Activated T-cell treated with anti-CD3 and anti-CD28 coated beads for 24 hours (primary cell): Measurements from ENCODE around the gene SAG.

Experiments
- DNase-seq: peaks from one replicate; pipeline ENCODE4 v3.0.0-alpha.2; 2020; ENCODE audit warnings: low read depth

SAG gene

DNA sequence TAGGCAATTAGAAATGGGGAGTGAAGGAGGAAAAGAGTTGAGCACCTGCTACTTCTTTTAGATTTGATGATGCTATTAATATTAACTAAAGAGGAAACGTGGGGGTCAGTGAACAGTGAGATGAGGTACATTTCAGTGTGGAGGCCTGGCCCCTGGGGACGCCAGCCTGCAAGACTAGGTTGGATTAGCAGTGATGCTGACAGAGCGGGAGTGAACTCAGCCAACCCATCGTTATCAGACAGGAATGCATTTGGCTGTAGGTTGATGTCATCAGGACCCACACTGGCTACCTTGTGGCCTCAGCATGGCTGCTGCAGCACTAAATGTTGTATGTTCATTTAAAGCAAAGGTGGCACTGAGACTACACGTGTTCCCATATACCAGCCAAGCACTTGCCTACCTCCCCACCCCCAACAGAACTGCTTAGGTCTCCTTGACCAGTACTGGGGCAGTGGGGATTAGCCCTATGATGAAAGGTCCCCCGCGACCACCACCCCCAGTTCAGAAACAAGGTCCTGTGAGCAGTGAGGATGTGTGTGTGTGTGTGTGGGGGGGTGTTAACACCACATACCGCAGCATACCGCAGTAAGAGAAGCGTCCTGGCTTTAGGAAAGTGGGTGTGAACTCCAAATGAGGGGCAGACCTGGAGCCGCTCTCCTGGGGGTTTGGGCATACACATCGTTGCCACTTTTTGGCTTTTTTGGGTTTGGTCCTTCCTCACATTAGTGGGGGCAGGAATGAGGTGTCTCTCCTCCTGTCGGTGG, 72.7 kb downstream of the SAG start:
- no peak for DNase-seq

GRCh38 chr2:233380995-233381637, 73.5 kb downstream of the SAG start:
- DNase-seq: no peak

DNA sequence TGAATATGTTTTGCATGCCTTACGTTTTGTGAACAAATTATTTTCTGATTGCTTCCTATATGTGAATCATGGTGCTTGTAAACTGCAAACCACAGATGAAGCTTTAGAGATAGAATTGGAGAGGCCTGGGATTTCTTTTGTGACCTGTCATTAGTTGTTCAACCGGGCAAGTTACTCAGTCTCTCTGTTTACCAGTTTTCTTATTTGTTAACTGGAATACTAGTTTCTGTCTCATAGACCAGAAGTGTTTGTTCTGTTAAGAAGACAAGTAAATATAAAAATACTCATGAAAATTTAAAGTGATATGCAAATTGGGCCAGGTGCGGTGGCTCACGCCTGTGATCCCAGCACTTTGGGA, 74.0 kb downstream of the SAG start:
- DNase-seq: no peak

GRCh38 chr2:233384015-233384414, 76.4 kb downstream of the SAG start:
- DNase-seq: no peak

DNA sequence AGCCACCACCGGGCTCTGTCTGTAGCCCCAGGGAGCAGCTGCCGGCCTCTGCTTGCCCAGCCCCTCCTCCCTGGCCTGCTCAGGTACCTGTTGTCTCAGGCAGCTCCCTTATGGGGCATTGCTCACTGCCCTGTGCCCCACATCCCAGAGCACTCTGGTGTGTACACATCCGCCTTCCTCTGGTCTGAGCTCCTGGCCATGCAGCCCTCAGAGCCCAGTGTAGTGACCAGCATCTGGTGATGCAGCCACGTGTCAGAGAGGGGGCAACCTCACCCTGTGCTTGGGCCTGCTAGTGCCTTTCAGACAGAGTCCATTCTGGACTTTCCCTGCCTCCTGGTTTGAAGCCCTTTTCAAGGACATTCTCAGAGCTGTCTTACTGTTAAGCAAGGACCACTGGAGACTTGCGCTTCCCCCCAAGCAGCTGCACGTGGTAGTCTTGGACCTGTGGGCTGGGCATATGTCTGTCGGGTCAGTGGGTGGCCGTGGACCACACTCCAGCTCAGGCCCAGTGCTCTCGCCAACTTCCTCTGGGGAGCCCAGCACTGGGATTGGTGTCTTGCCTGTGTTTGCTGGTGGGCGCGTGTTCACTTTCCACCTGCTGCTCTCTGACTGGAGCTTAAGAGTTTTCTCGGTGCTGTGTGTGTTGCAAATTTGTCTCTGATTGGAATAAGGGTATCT, 77.3 kb downstream of the SAG start:
- no peak for DNase-seq

DNA sequence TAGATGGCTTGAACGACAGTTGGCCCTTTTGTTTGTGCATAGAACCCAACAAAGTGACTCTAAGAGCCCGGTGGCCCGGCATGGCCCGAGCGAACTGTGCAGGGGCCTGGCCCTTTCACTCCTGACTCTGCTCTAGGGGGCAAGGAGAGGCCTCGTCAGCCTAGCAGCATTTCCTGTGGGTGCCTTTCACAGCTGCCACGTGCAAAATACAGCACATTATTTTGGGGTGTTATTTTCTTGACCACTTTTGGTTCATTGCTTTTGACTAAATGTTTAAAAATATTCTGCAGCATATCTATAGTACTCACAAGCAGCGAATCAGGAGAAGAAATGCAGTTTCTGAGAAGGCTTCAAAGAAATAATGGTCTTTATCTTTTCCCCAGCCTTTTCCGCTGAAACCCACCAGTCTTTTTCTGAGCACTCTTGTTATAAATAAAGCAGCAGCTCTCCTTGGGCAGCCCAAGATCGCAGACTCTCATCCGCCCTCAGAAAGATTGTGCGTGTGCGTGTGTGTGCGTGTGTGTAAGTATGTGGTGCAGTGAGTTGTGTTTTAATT, 78.0 kb downstream of the SAG start:
- peak; percentile 19 for DNase-seq

DNA sequence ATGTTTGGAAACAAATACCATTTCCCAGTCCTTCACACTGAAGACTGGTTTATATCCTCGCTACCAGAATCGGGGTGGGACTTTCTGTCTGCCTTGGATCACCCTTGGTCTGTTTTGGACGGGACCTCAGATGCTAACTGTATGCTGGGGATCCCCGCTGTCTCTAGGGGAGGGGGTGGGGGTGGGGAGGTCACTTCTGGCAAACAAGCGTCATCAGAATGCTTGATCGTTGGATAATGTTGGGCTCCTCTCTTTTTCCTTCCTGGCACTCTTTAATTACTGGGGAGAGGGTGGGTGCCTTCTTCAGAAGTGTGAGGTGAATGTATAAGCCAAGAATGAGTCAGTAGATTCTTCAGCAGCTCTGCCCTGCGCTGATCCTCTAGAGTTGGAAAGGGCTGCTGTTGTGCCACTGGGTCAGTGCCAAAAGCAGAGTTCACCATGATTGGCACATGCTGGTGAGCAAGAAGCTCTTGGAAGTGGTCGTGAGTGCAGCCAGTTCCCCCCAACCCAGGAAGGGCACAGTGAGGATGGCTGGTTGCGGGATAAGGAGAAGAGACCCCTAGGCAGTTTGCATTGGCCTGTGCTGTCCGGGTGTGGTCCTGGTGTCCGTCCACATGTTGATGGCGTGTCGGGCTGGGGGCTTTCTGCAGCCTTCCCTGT, 78.9 kb downstream of the SAG start:
- no peak for DNase-seq

GRCh38 chr2:233387225-233387624, 79.6 kb downstream of the SAG start:
- DNase-seq: no peak

DNA sequence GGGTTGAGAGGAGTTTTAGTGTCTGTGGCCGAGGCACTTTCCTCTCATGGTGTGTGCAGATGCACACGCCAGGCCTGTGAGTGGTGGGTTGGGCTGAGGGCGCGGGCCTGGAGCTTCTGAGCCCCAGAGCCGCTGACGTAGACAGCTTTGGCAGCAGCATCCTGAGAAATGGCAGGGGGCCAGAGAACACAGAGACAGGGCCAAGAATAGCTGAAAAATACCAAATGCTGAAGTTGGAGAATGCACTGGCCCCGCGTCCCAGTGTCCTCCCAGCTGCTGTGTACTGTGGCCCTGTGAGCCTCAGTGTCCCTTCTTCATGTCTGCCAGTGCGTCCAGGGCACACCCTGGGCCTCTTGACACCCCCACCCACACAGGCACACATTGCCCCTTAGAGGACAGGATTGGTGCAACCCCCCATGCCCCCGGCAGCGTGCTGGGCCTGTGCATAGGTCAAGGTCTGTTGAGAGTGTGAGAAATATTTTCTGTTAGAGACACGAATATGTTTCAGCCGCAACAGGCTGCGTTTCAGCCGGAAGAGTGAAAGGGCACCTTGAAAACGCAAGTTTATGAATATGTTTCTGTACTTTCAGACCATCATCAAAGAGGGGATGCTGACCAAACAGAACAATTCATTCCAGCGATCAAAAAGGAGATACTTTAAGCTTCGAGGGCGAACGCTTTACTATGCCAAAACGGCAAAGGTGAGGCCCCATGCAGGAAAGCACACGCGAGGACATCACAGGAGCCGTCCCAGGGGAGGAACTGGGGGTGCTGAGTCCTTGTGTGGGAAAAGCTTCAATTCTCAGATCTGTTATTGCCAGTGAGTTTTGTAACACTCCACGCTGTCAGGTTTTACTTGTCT, 80.3 kb downstream of the SAG start:
- no peak for DNase-seq

GRCh38 chr2:233389601-233390125, 82.0 kb downstream of the SAG start:
- no peak for DNase-seq

GRCh38 chr2:233395687-233396086, 88.1 kb downstream of the SAG start:
- DNase-seq: no peak
